NCI-H446 treated with DMSO at 0.1 percent for 48 hours (cell line): ENCODE data around the gene IGFBP6.

Source experiments
- DNase-seq: peaks from one replicate; lab custom pipeline; 2025; lab: John Stamatoyannopoulos, UW

IGFBP6 gene, protein sequence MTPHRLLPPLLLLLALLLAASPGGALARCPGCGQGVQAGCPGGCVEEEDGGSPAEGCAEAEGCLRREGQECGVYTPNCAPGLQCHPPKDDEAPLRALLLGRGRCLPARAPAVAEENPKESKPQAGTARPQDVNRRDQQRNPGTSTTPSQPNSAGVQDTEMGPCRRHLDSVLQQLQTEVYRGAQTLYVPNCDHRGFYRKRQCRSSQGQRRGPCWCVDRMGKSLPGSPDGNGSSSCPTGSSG

DNA sequence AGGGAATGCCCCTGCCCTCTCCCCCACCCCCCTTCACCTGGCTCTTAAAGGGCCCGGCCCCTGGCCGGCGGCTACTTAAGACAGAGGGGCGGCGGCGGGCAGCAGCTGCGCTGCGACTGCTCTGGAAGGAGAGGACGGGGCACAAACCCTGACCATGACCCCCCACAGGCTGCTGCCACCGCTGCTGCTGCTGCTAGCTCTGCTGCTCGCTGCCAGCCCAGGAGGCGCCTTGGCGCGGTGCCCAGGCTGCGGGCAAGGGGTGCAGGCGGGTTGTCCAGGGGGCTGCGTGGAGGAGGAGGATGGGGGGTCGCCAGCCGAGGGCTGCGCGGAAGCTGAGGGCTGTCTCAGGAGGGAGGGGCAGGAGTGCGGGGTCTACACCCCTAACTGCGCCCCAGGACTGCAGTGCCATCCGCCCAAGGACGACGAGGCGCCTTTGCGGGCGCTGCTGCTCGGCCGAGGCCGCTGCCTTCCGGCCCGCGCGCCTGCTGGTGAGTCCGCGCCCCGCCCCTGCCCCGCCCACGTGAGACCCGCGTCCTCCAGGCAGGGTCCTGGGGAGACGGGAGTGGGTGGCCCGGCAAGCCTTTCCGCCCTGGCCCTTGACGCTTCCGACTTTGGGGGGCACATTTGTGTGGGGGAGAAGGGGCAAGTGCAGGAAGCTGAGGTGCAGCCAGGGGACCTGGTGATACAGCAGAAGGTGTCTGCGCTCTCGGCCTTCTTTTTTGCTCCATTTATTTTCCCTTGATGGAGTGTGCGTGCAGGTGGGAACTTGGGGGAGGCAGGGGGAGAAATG is at the start of gene IGFBP6:
Gene IGFBP6 (plus strand): TSS at position 104 of the 790 bp plus-strand sequence. CDS start 51 bp downstream, at position 155.
- no peak for DNase-seq

DNA sequence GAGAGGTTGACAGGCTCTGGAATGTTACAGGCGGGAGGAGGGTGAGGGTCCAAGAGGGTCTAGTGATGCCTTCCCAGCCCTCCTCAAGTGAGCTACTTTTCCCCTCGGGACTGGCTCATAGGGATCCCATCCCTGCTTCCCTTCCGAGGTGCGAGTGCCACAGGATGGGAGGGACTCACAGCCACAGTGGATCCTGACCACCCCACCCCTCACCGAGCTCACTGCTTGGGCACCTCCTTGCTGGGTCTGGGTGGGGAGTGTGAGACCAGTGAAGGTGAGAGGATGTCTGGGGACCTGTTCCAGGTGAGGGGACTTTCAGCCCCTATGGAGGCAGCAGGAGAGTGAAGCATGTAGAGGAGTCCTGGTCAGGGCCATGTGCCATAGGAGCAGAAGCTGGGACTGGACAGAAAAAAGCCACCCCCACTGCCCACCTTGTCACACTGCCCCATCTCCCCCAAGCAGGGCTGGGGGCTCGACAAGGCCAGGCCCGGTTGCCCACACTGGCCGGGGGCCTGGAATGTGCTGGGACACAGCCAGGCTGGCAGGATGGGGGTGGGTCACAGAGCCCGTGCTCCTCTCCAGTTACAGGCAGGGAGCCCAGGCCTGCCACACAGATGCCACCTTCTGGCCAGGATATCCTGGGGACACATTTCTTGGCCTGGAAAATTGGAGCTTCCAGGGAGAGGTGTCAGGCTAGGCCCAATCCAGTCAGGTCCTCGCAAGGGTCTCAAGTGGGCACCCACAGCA is 49.3 kb upstream of the IGFBP6 start:
- peak; percentile 14 for DNase-seq

DNA sequence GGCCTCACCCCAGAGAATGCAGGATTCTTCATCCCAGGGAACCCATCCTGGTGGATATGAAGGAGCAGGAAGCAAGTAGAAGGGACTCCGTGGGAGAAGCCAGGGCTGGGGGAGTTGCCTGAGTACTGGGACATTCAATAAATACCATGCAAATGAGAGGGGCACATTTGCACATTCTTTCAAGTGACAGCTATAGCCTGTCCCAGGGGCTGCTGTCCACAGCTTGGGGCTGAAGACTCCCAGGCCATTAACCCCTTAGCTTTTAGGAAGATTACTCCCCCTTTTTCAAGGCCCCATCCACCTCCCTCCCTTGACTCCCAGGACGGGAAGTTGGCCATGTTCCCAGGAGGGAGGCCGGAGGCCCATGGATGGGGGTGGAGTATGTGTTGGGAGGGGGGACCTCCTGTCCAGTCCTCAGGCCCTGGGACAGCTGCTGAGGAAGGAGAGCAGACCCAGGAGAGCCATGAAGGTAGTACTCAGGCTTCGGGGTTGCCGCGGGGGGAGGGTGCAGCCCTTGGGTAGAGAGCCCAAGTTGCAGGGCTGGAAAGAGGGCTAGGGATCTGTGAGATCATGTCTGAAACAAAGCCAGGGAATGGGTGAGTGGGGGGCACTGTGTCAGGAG is 48.6 kb upstream of the IGFBP6 start:
- no peak for DNase-seq

DNA sequence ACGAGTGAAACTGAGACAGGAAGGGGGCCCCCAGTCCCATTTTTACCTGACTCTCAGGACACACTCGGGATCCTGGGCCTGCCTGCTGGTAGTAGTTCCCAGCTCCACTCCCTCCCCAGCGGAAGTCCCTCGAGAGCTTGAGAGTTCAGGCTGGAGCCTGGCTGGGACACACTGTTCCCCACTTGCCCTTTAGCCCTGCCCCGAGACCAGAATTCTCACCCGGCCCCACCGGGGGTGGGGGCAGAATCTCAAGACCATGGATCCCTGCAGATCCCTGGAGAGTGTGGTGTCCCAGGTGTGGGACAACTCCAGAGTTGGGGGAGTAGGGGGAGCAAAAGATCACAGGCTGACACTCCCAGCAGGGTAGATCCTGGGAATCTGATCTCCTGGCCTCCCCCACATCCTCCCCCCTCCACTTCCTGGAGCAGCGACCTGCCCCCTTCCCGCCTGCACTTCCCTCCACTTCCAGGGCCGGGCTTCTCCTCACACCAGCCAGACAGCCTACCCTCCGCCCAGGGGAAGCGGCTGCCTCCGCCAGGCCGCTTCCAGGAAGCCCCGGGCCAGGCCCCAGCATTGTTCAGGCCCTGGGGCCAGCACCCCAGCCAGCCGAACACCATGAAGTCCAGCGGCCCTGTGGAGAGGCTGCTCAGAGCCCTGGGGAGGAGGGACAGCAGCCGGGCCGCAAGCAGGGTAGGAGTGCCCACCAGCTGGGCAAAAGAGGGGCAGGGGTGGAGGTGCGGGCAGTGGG is 47.7 kb upstream of the IGFBP6 start, which contains the start of gene TNS2:
Gene TNS2 (plus strand): TSS at position 495 of the 748 bp plus-strand sequence. CDS start 121 bp downstream, at position 616.
- DNase-seq: no peak

DNA sequence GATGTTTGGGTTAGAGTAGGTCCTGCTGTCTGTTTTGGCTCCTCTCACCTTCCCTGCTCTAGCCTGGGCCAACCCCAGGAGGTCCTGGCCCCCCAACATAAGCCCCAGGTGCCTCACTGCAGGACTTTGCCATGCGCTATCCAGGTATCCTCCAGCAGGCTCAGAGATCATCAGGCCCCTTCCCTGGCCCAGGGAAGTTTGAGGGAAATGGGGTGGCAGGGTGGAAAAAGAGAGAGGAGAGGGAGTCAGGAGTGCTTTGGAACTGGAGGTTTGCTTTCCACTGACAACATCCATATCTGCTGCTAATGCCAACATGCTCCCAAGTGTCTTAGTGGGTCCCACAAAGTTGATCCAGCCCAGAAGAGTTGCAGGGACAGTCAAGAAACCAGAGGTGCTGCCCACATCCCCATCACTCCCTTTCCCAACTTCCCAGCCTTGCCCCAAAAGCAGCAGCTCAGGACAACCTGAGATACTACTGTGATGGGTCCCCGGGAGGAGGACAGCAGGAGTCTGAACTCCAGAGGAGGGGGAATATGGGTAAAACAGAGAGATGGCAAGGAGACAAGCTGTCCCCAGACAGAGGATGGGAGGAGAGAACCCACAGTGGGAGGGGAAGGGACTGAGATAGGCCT is 46.9 kb upstream of the IGFBP6 start:
- no peak for DNase-seq

DNA sequence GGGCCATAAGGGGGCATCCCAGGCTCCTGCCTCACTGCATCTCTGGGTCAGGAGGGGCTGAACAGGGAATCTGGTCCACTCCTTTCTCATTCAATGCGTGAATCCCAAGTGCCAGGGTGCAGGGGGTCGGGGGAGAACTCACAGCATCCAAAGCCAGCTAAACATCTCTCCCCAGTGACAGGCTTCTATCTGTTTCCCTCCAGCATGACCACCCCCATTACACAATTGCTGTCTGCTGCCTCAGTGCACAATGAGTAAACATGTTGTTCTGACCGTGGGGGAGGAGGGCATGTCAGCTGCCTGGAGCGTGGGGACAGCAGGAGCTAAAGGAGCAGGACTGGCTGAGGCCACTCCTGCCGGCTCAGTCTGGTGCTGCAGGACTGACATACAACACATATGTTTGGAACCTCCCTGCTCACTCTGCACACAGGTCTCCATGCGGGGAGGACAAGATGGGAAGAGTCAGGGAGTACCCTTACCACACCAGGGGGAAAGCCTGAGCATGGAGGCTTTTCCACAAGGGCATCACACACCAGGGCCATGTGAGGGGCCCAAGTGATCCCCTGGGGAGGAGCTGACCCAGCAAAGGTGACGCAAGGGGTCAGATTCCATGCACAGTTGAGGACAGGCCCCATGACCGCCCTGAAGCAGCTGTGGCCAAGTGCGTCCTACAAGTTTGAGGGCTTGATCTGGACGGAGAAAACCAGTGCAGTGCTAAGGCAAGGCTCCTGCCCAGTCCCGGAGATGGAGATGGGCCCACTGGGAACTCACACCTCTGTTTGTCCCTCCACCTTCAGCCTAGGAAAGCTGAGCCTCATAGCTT is 46.2 kb upstream of the IGFBP6 start:
- DNase-seq: no peak

DNA sequence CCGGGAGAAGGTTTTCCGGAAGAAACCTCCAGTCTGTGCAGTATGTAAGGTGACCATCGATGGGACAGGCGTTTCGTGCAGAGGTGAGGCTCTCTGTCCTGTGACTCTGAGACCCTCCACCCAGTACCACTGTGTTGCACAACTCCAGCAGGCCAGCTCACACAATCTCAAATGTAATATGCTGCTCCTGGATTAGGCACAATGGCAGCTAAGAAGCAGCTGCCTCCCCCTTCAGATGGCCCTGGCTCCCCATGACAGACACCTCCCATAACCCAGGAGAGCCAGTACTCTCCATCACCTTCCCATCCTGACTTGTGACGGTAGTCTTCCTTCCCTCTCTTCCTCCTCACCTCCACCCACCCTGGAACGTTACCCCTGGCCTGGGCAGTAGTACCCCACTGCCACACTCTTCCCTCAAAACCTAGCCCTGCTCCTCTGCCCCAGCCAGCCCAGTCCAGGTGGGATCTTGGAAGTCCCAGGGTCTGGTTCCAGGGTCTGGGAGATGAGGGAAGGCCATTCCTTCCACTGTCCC is 45.5 kb upstream of the IGFBP6 start:
- no peak for DNase-seq

DNA sequence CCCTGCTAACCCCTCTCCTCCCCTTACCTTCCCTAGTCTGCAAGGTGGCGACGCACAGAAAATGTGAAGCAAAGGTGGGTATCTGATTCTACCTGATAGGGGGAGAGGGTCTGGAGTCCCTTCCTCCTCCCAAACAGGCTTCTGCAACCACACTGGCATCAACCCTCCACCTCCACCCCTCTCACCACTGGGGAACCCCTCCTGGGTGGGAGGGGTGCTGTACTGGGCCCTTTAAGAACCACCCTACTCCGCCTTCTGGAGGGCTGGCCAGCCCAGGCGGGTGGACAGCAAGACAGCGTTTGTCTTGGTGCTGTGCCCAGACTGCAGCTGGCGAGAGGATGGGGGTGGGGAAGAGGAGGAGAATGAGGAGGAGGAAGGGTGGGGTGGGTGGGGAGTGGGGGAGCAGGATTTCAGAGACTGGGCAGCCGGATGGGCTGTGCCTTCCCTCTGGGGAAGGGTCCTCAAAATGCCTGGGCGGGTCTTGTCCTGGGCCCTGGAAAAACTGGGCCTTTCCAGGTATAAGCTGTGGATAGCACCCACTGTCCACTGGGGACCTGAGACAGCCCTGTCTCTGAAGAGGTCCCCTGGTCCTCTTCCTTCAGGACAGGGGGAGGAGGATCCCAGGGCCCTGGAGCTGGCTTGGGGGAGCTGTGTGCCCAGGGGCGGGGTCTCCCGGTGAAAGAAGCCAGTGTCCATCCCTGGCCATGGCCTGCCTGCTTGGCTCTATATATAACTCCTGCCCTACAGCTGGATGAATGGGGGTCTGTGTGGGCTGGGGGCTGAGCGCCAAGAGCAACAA is 44.8 kb upstream of the IGFBP6 start:
- DNase-seq: no peak

DNA sequence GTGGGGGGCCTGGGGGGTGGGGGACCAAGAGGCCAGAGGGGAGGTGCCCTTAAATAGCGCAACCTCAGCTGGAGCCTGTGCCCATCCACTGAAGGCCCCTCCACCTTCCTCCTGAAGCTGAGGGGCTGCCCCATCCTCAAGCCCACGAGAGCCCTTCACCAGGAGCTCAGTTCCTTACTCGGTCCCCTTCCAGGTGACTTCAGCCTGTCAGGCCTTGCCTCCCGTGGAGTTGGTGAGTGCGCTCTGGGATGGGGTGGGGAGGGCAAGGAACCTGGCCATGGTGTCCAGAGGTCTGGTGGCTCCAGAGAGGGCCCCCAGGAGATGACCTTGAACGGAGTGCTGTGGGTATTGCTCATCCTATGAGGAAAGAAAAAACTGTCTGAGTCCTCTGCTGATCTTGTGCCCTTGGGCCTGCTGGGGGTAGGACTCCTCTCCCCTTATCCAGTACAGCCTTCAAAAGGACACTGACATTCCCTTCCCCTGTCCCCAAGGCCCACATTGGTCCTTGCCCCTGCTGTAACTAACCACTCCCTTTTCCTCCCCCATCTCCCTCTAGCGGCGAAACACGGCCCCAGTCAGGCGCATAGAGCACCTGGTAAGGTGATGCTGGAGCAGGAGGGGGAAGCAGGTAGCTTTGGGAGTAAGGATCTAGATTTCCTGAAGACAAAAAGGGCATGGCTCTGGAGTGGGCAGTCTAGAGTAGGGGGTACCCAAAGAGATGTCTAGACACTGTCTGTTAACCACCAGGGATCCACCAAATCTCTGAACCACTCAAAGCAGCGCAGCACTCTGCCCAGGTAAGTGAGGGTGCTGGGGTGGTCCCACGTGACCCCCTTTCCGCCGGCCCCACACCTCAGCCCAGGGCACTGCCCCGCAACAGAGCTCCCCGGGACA is 44.0 kb upstream of the IGFBP6 start:
- no peak for DNase-seq

DNA sequence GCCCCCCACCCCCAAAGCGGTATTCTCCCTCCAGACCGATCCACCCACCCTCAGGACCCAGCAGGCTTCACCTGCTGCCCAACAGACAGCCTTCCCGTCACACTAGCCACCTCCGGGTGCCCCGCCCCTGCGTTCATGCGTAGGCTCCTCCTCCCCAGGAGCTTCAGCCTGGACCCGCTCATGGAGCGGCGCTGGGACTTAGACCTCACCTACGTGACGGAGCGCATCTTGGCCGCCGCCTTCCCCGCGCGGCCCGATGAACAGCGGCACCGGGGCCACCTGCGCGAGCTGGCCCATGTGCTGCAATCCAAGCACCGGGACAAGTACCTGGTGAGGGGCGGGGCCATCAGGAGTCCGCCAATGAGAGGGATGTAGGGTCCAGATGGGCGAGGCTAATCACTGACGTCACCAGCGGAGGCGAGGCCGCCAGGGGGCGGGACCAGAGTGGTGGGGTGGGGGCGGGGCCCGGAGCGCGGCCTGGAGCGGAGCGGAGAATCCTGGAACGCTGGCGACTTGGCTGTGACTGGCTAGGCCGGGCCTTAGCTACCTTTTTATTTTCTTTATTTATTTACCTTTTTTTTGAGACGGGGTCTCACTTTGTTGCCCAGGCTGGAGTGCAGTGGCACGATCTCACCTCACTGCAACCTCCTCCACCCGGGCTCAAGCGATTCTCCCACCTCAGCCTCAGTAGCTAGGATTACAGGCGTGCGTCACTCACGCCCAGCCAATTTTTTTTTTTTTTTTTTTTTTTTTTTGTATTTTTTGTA is 43.2 kb upstream of the IGFBP6 start:
- DNase-seq: peak; percentile 77

DNA sequence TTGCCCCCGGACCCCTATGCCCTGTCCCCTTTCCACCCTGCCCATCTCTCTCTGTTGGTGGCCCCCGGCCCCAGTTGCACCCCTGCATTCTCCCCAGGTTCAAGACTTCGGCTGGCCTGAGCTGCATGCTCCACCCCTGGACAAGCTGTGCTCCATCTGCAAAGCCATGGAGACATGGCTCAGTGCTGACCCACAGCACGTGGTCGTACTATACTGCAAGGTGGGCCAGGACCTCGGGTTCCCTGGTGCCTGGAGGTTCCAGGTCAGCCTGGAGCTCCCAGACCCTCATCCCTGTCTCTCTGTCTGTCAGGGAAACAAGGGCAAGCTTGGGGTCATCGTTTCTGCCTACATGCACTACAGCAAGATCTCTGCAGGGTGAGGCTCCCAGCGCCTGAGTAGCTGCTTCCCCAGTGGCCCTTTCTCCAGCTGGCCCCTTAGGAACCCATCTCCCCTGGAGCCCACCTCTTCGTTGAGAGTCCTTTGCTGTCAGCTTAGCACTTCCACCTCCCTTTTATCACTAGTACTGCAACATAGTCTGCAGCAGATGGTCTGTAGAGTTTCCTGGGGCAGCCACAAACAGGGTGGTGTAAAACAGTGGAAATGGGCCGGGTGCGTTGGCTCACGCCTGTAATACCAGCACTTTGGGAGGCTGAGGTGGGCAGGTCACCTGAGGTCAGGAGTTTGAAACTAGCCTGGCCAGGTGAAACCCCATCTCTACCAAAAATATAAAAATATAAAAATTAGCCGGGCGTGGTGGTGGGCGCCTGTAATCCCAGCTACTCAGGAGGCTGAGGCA is 41.8 kb upstream of the IGFBP6 start:
- no peak for DNase-seq

DNA sequence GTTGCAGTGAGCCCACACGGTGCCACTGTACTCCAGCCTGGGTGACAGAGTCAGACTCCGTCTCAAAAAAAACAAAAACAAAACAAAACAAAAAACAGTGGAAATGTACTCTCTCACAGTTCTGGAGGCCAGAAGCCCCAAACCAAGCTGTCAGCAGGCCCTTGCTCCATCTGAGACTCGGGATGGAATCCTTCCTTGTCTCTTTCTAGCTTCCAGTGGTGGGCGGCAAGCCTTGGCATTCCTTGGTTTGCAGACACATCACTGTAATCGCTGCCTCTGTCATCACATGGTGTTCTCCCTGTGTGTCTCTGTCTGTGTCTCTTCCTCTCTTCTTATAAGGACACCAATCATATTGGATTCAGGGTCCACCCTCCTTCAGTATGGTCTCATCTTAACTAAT is 41.2 kb upstream of the IGFBP6 start:
- DNase-seq: no peak

DNA sequence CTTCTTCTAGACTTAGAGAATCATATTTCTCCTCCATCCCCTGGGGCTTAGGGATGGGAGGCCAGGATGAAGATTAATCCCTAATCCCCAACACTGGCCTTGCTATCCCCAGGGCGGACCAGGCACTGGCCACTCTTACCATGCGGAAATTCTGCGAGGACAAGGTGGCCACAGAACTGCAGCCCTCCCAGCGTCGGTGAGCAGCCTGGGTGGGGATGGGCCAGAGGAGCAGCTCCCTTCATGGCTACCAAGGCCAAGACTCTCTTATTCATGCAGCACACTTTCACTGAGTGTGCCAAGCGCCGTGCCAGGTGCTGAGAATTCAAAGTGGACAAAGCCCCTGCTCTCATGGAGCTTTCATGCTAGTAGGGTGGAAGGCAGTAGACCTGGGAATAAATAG is 40.6 kb upstream of the IGFBP6 start:
- no peak for DNase-seq

DNA sequence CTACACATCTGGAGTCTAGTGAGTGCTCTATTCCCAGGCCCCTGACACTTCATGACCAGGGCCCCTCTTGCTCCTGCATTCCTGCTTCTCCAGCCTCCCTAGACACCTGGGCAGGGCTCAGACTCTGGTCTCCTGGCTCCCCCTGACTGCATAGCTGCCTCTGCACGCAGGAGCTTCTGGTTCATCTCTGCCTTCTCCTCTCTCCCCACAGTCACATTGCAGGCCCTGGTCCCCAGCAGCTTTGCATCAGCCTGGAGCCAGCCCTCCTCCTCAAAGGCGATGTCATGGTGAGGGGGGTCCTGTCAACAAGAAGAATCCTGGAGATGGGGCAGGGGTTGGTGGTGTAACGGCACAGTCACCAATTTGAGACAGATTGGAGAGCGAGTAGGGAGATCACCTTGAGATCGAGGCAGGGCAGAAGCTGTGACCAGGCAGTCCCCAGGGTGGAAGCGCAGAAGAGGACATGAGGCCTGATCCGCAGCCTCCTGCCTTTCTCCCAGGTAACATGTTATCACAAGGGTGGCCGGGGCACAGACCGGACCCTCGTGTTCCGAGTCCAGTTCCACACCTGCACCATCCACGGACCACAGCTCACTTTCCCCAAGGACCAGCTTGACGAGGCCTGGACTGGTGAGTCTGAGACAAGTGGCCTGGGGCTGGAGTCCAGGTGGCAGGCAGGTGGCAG is 39.5 kb upstream of the IGFBP6 start:
- no peak for DNase-seq

DNA sequence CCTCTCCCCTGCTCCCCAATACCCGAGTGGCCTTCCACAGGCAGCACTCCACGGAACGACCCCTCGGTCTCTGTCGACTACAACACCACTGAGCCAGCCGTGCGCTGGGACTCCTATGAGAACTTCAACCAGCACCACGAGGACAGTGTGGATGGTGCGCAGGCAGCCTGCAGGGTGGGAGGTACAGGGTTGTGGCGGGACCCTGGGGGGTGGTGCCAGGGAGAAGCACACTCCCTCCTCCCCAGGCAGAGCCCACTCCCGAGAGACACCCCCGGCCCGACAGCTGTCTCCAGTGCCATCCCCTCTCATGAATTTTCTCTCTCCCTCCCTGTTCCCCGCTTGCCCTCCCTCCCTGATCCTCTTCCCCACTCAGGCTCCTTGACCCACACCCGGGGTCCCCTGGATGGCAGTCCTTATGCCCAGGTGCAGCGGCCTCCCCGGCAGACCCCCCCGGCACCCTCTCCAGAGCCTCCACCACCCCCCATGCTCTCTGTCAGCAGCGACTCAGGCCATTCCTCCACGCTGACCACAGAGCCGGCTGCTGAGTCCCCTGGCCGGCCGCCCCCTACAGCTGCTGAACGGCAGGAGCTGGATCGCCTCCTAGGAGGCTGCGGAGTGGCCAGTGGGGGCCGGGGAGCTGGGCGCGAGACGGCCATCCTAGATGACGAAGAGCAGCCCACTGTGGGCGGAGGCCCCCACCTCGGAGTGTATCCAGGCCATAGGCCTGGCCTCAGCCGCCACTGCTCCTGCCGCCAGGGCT is 38.6 kb upstream of the IGFBP6 start:
- DNase-seq: no peak
